Right ventricle myocardium inferior (tissue), 1 donor: ENCODE results near the gene RSRC1. TPM values are rescaled to one million over a fixed set of nuclear protein-coding genes. Genes with fewer than 3 reads are reported as not detected.

Source experiments
- ATAC-seq: fragments of 200-7000 bp; cut with Tn5 transposase; one replicate; pipeline ENCODE4 v1.9.1; 2020; ENCODE audit warnings: mild to moderate bottlenecking, moderate library complexity
- DNase-seq: peaks from one replicate; pipeline ENCODE4 v3.0.0; 2021; ENCODE audit errors: missing footprints
- intact Hi-C: fragments of 100-400 bp; cut with DNase I; formaldehyde crosslinking; loops from one replicate; pipeline ENCODE4 v1.11.0; 2022
- total RNA-seq: library from RNA; stranded (reverse); fragmentation: NEBNext Ultra II Directional; extraction: Animal tissue kit (Norgen Biotek cat#: 25700); gene quantifications from one replicate; pipeline ENCODE4 v1.2.1, GENCODE V29; 2021
- donor health status: DM: no; HTN: yes; CAD: no; lungs with severe emphysema.

RSRC1 gene
- total RNA-seq, 1 donor from 2014 or later: 22.9 TPM

DNA sequence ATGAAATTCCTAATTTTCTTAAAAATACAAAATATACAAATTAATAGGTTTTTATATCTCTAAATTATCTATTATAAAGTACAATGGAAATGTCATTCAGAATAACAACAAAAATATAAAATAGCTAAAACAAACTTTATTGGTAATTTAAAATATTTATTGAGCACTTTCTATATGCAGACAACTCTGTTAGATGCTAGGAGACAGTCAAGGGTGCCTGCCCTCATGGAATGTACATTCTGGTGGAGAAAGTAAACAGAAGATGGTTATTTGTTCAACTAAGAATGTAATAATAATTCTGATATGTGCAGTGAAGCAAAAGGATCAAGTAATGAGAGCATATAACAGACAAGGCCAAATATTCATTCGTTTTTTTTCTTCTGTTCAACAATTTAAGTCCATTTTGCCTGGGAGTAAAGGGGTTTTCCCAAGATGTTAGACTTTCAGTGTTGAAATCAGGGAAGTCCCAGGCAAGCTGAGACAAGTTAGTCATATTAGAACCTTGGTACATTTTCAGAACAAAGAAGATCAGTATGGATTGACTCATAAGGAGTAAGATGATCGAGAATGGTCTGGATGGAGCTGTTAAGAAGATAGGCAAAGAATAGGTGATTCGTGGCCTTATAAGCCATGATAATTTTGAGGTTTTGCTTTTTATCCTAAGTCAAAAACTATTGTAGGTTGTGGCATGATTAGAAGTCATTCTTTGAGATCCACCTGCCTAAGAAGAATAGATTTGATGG is 310.9 kb downstream of the RSRC1 start:
- ATAC-seq (no peak), DNase-seq (no peak)
- intact Hi-C loops: no loop called here

DNA sequence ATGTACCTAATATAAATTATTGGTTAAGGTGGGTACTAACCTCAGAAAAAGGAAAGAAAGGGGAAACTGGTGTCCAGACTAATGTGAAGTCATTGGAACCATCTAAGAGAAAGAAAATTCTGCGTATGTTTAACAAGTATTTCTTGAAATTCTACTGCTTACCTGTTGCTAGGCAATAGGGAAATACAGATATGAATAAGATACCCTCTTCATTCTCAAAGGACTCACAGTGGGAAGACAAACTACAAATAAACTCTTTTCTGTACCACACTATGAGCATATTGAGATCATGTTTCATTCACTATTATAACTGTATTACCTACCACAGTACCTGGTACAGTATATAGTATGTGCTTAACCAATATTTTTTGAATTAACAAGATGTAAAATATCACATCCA is 320.6 kb downstream of the RSRC1 start:
- no peak for ATAC-seq
- DNase-seq: no peak
- intact Hi-C loops: no loop called here

DNA sequence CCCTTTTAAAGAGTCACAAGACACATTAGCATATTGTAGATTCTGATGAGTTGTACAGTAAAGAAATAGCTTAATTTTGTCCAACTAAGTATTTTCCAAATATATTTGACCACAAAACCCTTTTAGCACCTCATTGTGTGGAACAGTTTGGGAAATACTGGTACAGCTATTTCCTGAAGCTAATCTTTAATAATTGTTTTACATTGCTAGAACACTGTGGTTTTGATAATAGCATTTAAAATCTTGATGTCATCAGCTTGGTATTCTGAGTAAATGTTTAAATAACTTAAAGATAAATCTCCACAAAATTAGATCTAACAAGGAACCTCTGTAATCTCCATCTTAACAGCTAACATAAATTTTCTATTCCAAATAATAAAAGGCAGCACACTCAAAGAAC is 321.1 kb downstream of the RSRC1 start:
- intact Hi-C loops: no loop called here
- ATAC-seq: no peak
- DNase-seq: no peak

DNA sequence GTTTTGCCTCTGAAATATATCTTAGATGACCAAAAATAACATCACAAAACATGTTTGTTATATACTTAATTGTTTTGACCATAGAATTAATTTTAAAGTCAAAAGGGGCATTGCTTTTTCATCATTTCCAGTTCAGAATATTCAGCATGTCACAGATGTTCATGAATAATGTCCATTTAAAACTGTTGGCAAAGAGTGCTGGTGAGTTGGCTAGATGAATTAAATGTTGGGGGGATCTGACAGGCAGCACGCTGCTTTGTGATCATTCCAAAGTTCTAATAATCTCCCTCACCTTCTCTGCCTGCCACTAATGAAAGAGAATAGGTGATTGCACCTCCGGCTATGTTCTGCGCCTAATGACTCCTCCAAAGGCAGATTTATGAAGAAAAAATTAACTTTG is 321.9 kb downstream of the RSRC1 start:
- no peak for DNase-seq
- no peak for ATAC-seq
- intact Hi-C loops: no loop called here

DNA sequence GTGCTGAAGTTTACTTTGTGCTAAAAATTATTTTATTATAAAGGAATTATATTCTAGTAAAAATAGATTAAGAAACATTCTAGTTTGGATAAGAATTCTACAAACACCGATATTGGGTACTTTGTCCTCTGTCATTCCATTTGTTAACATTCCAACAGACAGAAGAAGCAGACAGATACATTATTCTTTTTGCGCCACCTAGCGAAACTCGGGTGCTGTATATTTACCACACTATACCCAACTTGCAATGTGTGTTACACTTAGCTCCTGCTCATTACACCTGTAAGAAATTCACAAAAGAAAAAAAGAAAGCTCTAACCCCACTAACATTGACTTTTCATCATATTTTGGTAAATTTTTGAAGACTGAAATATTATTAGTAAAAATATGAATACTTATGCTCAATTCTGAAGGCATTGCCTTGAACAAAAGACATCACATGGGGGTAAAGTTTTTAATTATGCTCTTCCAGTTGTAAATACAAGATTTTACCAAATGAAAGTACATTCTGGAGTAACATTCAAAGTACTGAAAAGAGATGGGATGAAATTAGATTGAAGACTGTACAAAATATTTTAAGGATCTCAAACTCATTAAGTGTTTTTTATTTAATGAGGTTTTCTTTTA is 324.6 kb downstream of the RSRC1 start:
- intact Hi-C loops: loop anchor here (2.0 kb wide), 1 partner anchor 818 kb away; no protein-coding TSS in a partner anchor
- DNase-seq: no peak
- ATAC-seq: peak; percentile 78

DNA sequence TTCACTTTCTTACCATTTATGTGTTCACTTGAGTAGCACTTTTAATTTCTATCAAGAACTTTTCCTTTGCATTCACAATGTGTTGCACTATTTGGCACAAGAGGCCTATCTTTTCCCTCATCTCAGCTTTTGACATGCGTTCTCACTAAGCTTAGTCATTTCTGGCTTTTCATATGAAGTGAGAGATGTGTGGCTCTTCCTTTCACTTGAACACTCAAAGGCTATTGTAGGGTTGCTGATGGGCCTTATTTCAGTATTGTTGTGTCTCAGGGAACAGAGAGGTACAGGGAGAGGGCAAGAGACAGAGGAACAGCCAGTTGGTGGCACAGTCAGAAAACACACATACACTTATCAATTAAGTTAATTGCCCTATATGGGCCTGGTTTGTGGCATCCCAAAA is 333.7 kb downstream of the RSRC1 start:
- DNase-seq: no peak
- intact Hi-C loops: no loop called here
- no peak for ATAC-seq

DNA sequence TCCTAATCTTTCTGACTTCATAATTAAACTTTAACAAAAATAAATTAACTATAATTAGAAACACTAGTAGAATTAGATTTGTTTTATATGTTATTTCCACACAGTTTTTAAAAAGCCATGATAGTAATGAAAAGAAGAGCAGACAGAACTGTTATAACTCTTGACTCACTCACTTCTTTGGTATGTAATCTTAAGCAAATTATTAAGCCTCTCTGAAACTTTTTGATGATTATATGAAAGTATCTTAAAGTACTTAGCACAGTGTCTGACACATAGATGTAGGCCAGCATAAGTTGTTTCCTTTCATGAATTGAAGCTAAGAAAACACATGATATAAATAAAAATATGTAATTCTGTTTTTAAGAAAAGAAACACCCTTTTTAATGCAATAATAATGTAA is 337.5 kb downstream of the RSRC1 start:
- no peak for ATAC-seq
- intact Hi-C loops: no loop called here
- DNase-seq: no peak

DNA sequence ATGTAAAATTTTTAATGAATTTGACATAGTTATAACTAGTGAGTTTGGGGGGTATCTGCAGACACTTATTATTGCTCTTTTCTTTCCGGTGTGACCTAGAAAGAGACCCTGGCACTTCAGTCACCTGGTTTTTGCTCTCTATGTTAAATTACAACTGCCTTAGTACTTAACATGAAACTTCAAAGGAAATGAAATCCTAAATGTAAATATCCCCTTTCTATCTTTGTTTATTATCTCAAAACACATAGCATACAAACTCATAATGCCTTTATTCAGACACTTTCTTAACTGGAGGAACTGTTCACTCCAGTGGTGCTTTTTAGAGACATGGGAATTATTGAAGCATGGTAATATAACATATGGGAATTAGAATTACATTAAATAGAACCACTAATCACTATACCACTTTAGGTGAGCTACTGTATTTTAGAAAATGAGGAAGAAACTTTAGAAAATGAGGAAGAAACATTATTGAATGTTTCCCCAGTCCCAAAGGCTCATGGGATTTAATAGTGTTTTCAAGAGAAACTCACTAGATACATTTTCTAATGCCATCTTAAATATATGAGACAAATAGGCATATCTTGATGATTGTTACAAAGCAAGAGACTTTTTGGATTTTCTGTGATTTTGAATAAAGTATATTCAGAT is 341.6 kb downstream of the RSRC1 start:
- DNase-seq (no peak), ATAC-seq (no peak)
- intact Hi-C loops: no loop called here

DNA sequence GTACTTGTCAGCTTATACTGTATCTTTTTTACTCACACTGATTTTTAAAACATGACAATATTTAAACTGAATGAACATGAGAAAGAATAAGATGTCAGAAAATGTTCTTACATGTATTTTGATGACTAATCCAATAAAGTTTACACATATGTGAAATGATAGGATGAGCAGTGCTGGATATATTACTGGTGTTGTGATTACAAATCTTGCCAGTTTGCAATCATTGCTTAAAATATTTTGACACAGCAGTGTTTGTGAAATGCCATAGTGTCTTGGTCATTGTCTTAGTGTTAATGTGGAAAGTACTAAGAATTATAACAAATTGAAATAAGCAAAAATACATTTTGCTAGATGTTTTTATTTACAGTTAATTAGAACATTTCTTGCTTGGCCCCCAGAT is 342.4 kb downstream of the RSRC1 start:
- DNase-seq (no peak), ATAC-seq (no peak)
- intact Hi-C loops: no loop called here

DNA sequence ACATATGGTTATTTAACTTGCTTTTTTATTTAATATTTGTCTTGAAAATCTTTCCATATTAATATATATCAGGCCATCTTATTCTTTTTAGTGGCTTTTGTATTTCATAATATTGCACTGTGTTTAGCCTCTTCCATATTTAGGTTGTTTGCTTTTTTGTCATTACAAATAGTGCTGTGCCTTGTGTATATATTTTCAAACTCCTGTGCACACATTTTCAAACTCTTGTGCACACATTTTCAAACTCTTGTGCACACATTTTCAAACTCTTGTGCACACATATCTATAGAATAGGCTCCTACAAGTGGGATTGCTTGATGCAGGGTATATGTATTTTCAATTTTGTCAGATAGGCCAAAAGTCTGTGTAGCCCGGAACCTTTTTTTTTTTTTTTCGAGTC is 343.1 kb downstream of the RSRC1 start:
- ATAC-seq: no peak
- DNase-seq: no peak
- intact Hi-C loops: no loop called here

DNA sequence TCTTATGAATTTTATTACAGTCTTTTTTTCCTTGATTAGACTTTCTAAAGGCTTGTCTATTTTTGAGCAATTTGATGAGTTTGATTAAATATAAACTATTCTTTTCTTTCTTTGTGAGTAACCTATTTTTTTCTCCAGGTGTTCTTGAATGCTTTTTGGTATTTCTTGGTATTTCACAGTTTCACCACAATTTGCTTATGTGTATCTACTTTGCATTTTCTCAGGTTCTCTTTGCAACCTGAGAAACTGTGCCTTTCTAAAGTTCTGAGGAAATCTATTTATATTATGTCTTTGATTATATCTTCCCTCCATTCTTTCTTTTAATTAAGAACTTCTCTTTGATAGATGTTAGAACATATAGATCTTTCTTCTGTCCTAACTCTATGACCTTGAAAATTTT is 344.0 kb downstream of the RSRC1 start:
- no peak for DNase-seq

DNA sequence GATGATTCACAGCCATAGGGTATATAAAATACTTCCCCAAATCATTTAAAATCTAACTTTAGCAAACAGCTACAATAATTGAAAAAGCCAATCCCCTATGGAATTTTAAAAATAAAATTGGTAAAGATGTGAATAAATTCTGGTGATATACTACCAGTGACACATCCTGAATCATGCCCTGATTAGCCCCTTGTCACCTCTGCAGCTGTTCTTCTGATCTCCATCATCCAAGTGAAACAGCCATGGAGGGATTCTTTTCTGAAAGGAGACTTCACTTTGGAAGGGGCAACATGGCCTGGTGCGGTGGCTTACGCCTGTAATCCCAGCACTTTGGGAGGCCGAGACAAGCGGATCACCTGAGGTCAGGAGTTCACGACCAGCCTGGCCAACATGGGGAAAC is 345.5 kb downstream of the RSRC1 start:
- DNase-seq (no peak), ATAC-seq (no peak)

More for the DNA sequence above, 344.0 kb downstream of the RSRC1 start:
- ATAC-seq: no peak
- intact Hi-C loops: no loop called here

DNA sequence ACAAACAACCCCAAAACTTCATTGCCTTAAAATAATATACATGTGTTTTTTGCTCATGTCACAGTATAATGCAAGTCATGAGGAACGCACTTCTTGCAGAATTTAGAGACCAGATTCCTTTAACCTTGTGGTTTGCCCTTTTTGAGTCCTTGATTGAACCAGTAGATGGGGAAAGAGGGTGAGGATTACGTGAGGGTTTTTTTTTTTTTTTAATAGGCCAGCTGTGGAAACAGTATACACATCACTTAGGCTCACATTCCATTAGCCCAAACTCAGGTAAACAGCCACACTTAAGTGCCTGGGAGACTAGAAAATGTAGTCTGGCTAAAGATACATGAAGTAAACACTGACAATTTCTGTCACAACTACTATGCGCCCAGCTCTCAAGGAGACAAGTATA is 346.2 kb downstream of the RSRC1 start:
- ATAC-seq: no peak
- DNase-seq: no peak
- intact Hi-C loops: no loop called here

More for the DNA sequence above, 345.5 kb downstream of the RSRC1 start:
- intact Hi-C loops: no loop called here

DNA sequence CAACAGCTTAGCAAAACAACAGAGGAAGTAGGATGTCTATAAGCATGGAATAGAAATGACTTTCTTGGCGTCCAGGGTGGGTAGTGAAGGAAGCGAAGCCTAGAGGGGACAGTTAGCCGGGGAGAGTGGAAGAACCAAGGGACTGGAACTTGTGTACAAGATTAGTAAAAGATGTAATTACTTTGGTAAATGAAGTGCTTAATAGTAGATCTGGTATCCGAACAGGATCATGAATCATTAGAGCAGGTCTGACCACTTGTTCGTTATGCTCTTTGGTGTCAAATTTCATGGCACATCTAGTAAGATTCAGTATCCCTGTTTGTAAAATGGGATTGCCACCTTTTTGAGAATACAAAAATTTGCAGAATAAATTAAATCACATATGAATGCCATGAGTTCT is 348.6 kb downstream of the RSRC1 start:
- intact Hi-C loops: no loop called here
- DNase-seq (no peak), ATAC-seq (no peak)

DNA sequence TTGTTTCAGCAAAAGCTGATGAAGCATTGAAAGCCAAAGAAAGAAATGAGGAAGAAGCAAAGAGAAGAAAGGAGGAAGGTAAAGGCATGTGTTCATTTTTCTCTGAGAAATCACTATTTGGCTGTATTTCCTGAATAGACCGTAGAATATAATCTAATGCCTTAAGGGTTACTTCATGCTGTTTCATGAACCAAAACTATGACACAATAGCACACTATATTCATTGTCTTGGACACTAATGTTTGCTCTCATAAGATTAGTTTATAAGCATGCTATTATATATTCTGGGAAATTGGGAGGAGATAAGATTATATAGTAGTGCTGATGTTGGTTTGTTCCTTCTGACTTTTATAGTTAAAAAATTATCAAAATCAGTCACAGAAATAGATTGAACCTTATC is 351.0 kb downstream of the RSRC1 start:
- intact Hi-C loops: no loop called here
- ATAC-seq: no peak
- DNase-seq: no peak

DNA sequence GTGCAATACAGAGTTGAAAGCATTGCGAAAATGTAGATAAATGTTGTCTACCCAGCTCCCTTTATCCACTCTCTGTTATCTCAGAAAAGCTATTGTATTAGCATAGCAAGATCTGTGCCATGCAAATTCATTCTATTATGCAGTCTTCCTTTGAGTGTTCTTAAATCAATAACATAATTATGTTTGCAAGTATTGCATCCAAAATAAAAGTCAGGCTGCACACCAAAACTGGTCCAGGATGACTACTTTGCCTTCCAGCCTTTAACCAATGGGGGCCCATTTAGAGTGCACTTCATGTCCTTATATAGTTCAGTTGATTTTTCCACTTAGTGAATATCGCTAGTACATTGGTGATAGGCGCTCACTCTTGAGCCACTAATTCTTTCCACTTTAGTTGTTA is 353.7 kb downstream of the RSRC1 start:
- ATAC-seq (no peak), DNase-seq (no peak)
- intact Hi-C loops: no loop called here

DNA sequence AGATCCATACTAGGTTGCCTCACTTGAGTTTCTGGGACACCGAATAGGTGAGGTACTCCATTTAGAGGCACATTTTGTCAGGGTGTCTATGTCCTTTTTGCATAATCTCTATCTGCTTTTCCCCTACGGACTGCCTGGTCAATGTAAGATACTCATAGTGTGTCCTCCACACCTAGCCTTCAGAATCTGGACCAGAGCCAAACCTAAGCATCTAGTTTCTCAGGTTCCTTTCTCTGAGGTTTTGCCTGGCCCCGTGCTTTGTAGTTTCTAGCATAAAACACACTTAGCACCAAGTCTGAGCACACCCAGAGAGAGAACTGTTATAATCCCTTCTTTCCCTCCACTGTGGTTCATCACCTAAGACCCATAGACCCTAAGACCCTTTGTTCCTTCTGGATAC is 355.2 kb downstream of the RSRC1 start:
- ATAC-seq: no peak
- intact Hi-C loops: no loop called here
- DNase-seq: no peak

DNA sequence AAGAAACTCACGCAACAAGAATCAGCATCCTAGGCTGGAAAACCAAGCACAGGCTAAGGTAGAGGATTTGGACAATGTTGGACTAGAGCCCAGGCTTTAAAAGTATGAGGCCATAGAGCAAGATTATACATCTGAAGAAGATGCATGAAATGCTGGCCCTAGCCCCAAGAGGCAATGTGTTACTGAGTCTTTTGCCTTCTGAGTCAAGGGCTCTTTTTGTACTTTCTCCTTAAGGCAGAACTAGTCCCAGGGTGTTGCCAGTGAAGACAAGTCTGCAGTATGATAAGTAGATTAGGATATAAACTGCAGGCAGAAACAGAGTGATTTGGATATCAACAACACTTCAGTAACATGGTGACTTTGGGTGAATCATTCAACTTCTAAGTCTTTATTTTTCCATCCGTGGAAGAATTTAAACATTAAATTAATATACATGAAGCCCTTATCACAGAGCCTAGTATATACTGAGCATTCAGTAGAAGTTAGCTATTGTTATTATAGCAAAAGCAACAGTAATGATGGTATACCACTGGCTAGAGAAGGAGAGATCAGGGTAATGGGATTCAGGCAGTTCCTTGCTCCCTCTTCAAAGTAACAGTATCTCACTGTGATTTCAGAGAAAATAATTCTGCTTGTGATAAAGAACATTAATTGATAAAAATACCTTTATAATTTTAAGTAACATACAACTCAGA is 361.2 kb downstream of the RSRC1 start:
- no peak for ATAC-seq
- intact Hi-C loops: no loop called here
- DNase-seq: no peak

DNA sequence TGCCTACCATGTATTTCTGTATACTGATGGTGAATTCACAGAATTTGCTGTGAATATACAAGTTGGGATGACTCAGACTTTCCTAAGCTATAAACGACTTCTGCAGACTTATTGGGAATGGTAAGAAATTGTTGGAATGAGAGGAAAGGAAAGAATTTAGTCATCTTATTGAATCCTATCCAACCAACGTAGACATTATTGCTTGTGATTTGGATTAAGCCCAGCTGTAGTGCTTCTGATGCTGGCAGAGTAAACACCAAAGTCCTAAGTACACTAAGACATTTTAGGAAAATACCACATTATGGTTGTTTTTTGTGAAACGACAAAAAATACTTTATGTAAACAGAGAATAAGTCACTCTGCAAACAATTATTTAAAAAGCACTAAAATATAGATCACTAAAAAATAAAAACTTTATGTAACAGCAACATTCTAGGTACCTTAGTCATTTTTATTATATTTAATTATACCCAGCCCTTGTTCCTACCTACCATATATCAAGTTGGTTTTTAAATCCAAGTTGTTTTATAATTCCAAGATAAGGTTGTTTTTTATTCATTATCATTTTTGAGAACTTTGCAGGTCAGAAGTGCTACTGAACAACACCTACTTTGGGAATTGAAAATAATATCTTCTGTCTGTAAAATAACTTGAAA is 361.9 kb downstream of the RSRC1 start:
- no peak for ATAC-seq
- intact Hi-C loops: no loop called here

More for the DNA sequence above, 361.9 kb downstream of the RSRC1 start:
- no peak for DNase-seq
